ENCODE measurements around the gene PXN.
A peak's percentile ranks its signal among the peaks of the same experiment; 100 is the strongest.
"Not testable (repeated sequence)": the region's sequence is repeated elsewhere in the genome, so short reads cannot be mapped to it uniquely, and the experiment has no call there.

The PXN gene

GRCh38 chr12:120261951-120262851 is 3.3 kb downstream of the PXN start:
- peak; percentile 55 for DNase-seq

GRCh38 chr12:120260607-120261006 is 4.9 kb downstream of the PXN start:
- no peak for DNase-seq

GRCh38 chr12:120259418-120260202 is 5.9 kb downstream of the PXN start:
- no peak for DNase-seq

- no peak for DNase-seq
Observed at GRCh38 chr12:120258323-120258896, 7.1 kb downstream of the PXN start.

GRCh38 chr12:120257041-120257821 is 8.3 kb downstream of the PXN start:
- DNase-seq = peak; percentile 79

GRCh38 chr12:120254809-120255208 is 10.7 kb downstream of the PXN start:
- DNase-seq = no peak

- not testable (repeated sequence) for DNase-seq
Observed at GRCh38 chr12:120253313-120253712, 12.2 kb downstream of the PXN start.

GRCh38 chr12:120252071-120252906 is 13.2 kb downstream of the PXN start:
- no peak for DNase-seq

GRCh38 chr12:120251364-120252070 is 14.0 kb downstream of the PXN start:
- DNase-seq = not testable (repeated sequence)

- DNase-seq = peak; percentile 76
Observed at GRCh38 chr12:120249875-120250795, 15.4 kb downstream of the PXN start.

GRCh38 chr12:120249266-120249874 is 16.2 kb downstream of the PXN start:
- no peak for DNase-seq

GRCh38 chr12:120247621-120248030 is 17.9 kb downstream of the PXN start:
- DNase-seq = no peak

- DNase-seq = no peak
Observed at GRCh38 chr12:120247183-120247582, 18.3 kb downstream of the PXN start.

- not testable (repeated sequence) for DNase-seq
Observed at GRCh38 chr12:120246705-120247104, 18.8 kb downstream of the PXN start.

GRCh38 chr12:120242971-120243699 is 22.4 kb downstream of the PXN start:
- no peak for DNase-seq

- no peak for DNase-seq
Observed at GRCh38 chr12:120242275-120242799, 23.2 kb downstream of the PXN start.

GRCh38 chr12:120241561-120242274 is 23.8 kb downstream of the PXN start:
- DNase-seq = no peak

GRCh38 chr12:120240495-120240833 is 25.1 kb downstream of the PXN start:
- no peak for DNase-seq
